ENCODE data around the gene KLHDC8A. TPM values are rescaled to one million over a fixed set of nuclear protein-coding genes. Genes with fewer than 3 reads are reported as not detected.

KLHDC8A gene
- total RNA-seq, 2 donors from 2014 or later = not detected

- no peak overlapping the region for H3K27ac ChIP-seq
- H3K27me3 ChIP-seq (replicated peaks; ENCODE audit: insufficient read depth) = no peaks in the 10 kb centered on the region
- no peaks in the 10 kb centered on the region for H3K36me3 ChIP-seq
- no peaks in the 10 kb centered on the region for H3K9me3 ChIP-seq
- no peak for ATAC-seq (ENCODE audit: insufficient number of reproducible peaks, low FRiP score, low read depth)
- DNase-seq (ENCODE audit: low spot score) = no peak
- peaks cover 0 to 21% of the 10 kb centered on the region in 2 donors for H3K4me1 ChIP-seq (ENCODE audit: control insufficient read depth in 1 of 2, low read depth in 2 of 2)
- TF ChIP-seq CTCF (IDR thresholded peaks at IDR 0.05) = no peak
- no peak overlapping the region for H3K4me3 ChIP-seq
Measured at GRCh38 chr1:205353612-205354011, 3.1 kb downstream of the KLHDC8A start.

GRCh38 chr1:205353191-205353590 is 3.5 kb downstream of the KLHDC8A start:
- no peak overlapping the region for H3K4me3 ChIP-seq
- DNase-seq (ENCODE audit: low spot score) (no peak), ATAC-seq (ENCODE audit: insufficient number of reproducible peaks, low FRiP score, low read depth) (no peak)
- H3K27me3 ChIP-seq (replicated peaks; ENCODE audit: insufficient read depth) = no peaks in the 10 kb centered on the region
- peaks cover 0 to 21% of the 10 kb centered on the region in 2 donors for H3K4me1 ChIP-seq (ENCODE audit: control insufficient read depth in 1 of 2, low read depth in 2 of 2)
- H3K27ac ChIP-seq = no peak overlapping the region
- no peaks in the 10 kb centered on the region for H3K36me3 ChIP-seq
- no peak for TF ChIP-seq CTCF (IDR thresholded peaks at IDR 0.05)
- H3K9me3 ChIP-seq = no peaks in the 10 kb centered on the region

DNA sequence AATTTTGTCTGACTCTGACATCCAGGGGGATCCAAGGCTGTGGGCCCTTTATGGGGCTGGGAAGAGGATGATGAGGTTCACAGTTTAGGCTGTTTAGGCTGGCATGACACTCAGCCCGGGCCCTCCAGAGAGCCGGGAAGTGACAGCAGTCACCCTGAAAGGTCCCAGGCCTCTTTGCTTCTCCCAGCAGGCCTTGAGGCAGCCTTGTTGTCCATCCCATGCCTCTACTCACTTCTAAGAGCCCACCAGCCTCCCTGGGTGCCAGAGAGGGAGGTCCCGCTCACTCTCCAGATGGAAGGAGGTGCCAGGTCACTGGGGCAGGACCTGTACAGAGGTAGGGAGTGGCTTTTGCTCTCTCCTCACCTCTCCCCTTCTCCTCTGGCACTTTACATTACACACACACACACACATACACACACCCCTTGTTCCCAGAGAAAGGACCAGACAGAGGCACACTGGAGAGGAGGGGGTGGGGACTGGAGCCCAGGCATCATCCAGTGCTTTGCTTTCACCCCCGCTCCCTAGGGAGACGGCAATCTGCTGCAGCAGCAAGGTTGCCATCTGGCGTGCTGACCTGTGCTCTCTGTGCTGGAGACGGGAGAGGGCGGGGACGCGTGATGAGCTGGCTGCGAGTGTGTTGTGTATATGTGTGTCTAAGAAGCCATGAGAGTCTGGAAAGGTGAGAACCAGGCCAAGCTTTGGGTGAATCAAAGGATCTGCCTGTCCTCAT is 4.6 kb downstream of the KLHDC8A start:
- ATAC-seq (ENCODE audit: insufficient number of reproducible peaks, low FRiP score, low read depth) (no peak), DNase-seq (ENCODE audit: low spot score) (no peak)
- Histone ChIP-seq H3K27me3 (replicated peaks; ENCODE audit: insufficient read depth) (no peaks in the 10 kb centered on the region), H3K4me3 (no peak overlapping the region), H3K36me3 (no peaks in the 10 kb centered on the region), H3K4me1 (ENCODE audit: control insufficient read depth in 1 of 2, low read depth in 2 of 2) (peaks cover 0 to 21% of the 10 kb centered on the region in 2 donors), H3K27ac (no peak overlapping the region), H3K9me3 (no peaks in the 10 kb centered on the region)
- no peak for TF ChIP-seq CTCF (IDR thresholded peaks at IDR 0.05)

GRCh38 chr1:205350691-205351141 is 6.0 kb downstream of the KLHDC8A start:
- DNase-seq (ENCODE audit: low spot score) (no peak), ATAC-seq (ENCODE audit: insufficient number of reproducible peaks, low FRiP score, low read depth) (no peak)
- H3K4me3 ChIP-seq = no peak overlapping the region
- peaks cover 0 to 21% of the 10 kb centered on the region in 2 donors for H3K4me1 ChIP-seq (ENCODE audit: control insufficient read depth in 1 of 2, low read depth in 2 of 2)
- no peaks in the 10 kb centered on the region for H3K27me3 ChIP-seq (replicated peaks; ENCODE audit: insufficient read depth)
- no peak for TF ChIP-seq CTCF (IDR thresholded peaks at IDR 0.05)
- no peaks in the 10 kb centered on the region for H3K9me3 ChIP-seq
- no peaks in the 10 kb centered on the region for H3K36me3 ChIP-seq
- no peak overlapping the region for H3K27ac ChIP-seq

- Histone ChIP-seq H3K4me1 (ENCODE audit: control insufficient read depth in 1 of 2, low read depth in 2 of 2) (peaks cover 0 to 21% of the 10 kb centered on the region in 2 donors), H3K27ac (no peak overlapping the region), H3K4me3 (no peak overlapping the region), H3K36me3 (no peaks in the 10 kb centered on the region), H3K27me3 (replicated peaks; ENCODE audit: insufficient read depth) (no peaks in the 10 kb centered on the region), H3K9me3 (no peaks in the 10 kb centered on the region)
- TF ChIP-seq CTCF (IDR thresholded peaks at IDR 0.05) = no peak
- DNase-seq (ENCODE audit: low spot score) (no peak), ATAC-seq (ENCODE audit: insufficient number of reproducible peaks, low FRiP score, low read depth) (no peak)
Measured at GRCh38 chr1:205350124-205350523, 6.6 kb downstream of the KLHDC8A start.
